ENCODE results near the gene UGT1A9.

Gene UGT1A9

GRCh38 chr2:233758849-233759248 is 87.2 kb downstream of the UGT1A9 start:
- no peaks in the 10 kb centered on the region for H3F3A ChIP-seq (ENCODE audit: control insufficient read depth, insufficient read depth)

GRCh38 chr2:233760043-233760442 is 88.3 kb downstream of the UGT1A9 start, which contains the start of gene UGT1A1:
Gene UGT1A1 (plus strand): TSS chr2:233760270. CDS start chr2:233760288, 18 bp downstream.
- Histone ChIP-seq H3K79me2 (ENCODE audit: control insufficient read depth, low read length) (no peaks in the 10 kb centered on the region), H3K4me1 (ENCODE audit: control insufficient read depth, low read length) (no peaks in the 10 kb centered on the region), H3K9me3 (ENCODE audit: control insufficient read depth, insufficient read depth, low read length) (no peaks in the 10 kb centered on the region), H3K4me2 (ENCODE audit: low read length) (no peak within 1 kb of the TSS), H3K27me3 (ENCODE audit: control insufficient read depth, low read length) (peaks cover 6% of the 10 kb centered on the region), H3K27ac (ENCODE audit: low read depth, low read length) (no peak within 1 kb of the TSS), H3K4me3 (ENCODE audit: low read length) (no peak within 1 kb of the TSS), H3K36me3 (ENCODE audit: control insufficient read depth, low read length) (no peaks in the 10 kb centered on the region), H3F3A (ENCODE audit: control insufficient read depth, insufficient read depth) (no peaks in the 10 kb centered on the region), H3K9me2 (replicated peaks; ENCODE audit: control insufficient read depth, low read length) (no peaks in the 10 kb centered on the region), H4K20me1 (ENCODE audit: control insufficient read depth, insufficient read depth, low read depth, low read length) (no peaks in the 10 kb centered on the region)
- TF ChIP-seq CTCF (IDR thresholded peaks at IDR 0.05; ENCODE audit: low read depth, low read length, poor library complexity, severe bottlenecking) (no peak), EZH2phosphoT487 (IDR thresholded peaks at IDR 0.05; ENCODE audit: borderline replicate concordance, low read length) (no peak)

More at GRCh38 chr2:233758849-233759248, 87.2 kb downstream of the UGT1A9 start:
- Histone ChIP-seq H3K27me3 (ENCODE audit: control insufficient read depth, low read length) (peaks cover 3% of the 10 kb centered on the region), H3K9me2 (replicated peaks; ENCODE audit: control insufficient read depth, low read length) (no peaks in the 10 kb centered on the region), H3K36me3 (ENCODE audit: control insufficient read depth, low read length) (no peaks in the 10 kb centered on the region), H3K79me2 (ENCODE audit: control insufficient read depth, low read length) (no peaks in the 10 kb centered on the region), H3K4me2 (ENCODE audit: low read length) (no peak overlapping the region), H3K4me1 (ENCODE audit: control insufficient read depth, low read length) (no peaks in the 10 kb centered on the region), H3K4me3 (ENCODE audit: low read length) (no peak overlapping the region), H3K27ac (ENCODE audit: low read depth, low read length) (no peak overlapping the region), H3K9me3 (ENCODE audit: control insufficient read depth, insufficient read depth, low read length) (no peaks in the 10 kb centered on the region), H4K20me1 (ENCODE audit: control insufficient read depth, insufficient read depth, low read depth, low read length) (no peaks in the 10 kb centered on the region)
- TF ChIP-seq EZH2phosphoT487 (IDR thresholded peaks at IDR 0.05; ENCODE audit: borderline replicate concordance, low read length) (no peak), CTCF (IDR thresholded peaks at IDR 0.05; ENCODE audit: low read depth, low read length, poor library complexity, severe bottlenecking) (no peak)

- Histone ChIP-seq H4K20me1 (ENCODE audit: control insufficient read depth, insufficient read depth, low read depth, low read length) (no peaks in the 10 kb centered on the region), H3F3A (ENCODE audit: control insufficient read depth, insufficient read depth) (no peaks in the 10 kb centered on the region), H3K27ac (ENCODE audit: low read depth, low read length) (no peak overlapping the region), H3K27me3 (ENCODE audit: control insufficient read depth, low read length) (peaks cover 6% of the 10 kb centered on the region), H3K9me2 (replicated peaks; ENCODE audit: control insufficient read depth, low read length) (no peaks in the 10 kb centered on the region), H3K36me3 (ENCODE audit: control insufficient read depth, low read length) (no peaks in the 10 kb centered on the region), H3K4me3 (ENCODE audit: low read length) (no peak overlapping the region), H3K4me2 (ENCODE audit: low read length) (no peak overlapping the region), H3K79me2 (ENCODE audit: control insufficient read depth, low read length) (no peaks in the 10 kb centered on the region), H3K9me3 (ENCODE audit: control insufficient read depth, insufficient read depth, low read length) (no peaks in the 10 kb centered on the region), H3K4me1 (ENCODE audit: control insufficient read depth, low read length) (no peaks in the 10 kb centered on the region)
- TF ChIP-seq EZH2phosphoT487 (IDR thresholded peaks at IDR 0.05; ENCODE audit: borderline replicate concordance, low read length), result no peak
- no peak for TF ChIP-seq CTCF (IDR thresholded peaks at IDR 0.05; ENCODE audit: low read depth, low read length, poor library complexity, severe bottlenecking)
Observed at GRCh38 chr2:233761040-233761769, 89.5 kb downstream of the UGT1A9 start.
